GM23248 (cell line): Measurements from ENCODE around the gene CRCP.

Experiments
- EZH2 ChIP-seq: fragments of 200-600 bp; sonication (generic); IDR thresholded peaks from 2 replicates; pipeline ENCODE4 v1.6.1; 2018; ENCODE audit warnings: antibody characterized with exemption, mild to moderate bottlenecking; ENCODE audit not compliant: insufficient read depth, poor library complexity, severe bottlenecking
- EZH2phosphoT487 ChIP-seq: fragments of 200-600 bp; sonication (generic); IDR thresholded peaks from 2 replicates; pipeline ENCODE4 v1.6.1; 2018; ENCODE audit warnings: antibody characterized with exemption, moderate library complexity, mild to moderate bottlenecking, low read depth; ENCODE audit not compliant: insufficient read depth

DNA sequence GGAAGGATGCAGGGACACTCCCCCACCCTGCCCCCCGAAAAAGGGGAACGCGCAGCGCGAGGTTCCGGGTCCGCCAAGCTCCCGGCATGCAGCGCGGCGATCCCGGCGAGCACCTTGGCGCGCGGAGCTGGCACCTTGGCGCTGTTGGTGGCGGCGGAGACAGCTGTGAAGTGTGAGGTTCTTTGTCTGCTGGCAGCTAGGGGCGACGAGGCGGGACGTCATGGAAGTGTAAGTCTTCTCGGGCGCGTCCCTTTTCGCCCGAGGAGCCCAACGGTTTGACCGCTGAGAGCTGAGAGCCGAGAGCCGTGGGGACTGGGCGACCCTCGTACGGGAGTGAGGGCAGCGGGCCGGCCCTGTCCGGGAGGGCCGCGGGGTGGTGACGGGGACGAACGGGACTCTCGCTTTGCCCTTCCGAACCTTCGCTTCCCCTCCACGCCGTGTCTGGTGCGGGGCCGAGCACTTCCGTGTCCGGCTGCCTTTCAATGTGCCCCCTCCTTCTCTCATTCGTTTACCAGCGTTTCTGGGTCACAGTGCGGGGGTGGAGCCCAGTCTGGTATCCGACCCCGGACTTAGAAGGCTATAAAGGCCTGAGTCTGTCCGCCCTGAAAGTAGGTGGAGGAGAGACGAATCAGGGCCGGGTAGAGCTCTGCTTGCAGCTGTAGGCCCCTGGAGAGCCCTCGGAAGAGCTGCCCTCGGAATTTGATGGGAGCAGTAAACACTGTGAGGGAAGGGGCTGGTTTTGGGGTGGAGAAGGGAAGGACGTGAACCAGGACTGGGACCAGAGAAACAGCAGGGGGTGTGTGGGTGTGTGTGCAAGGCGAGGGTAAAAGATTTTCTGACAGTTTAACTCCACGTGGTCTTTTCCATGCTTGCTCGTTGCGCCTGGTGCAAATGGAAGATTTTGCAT, at the start of gene CRCP:
- TF ChIP-seq EZH2phosphoT487 (no peak), EZH2 (no peak)
